ENCODE measurements around the gene ZNF853.

Gene ZNF853

GRCh38 chr7:6650521-6651011, 35.2 kb downstream of the ZNF853 start:
- peaks cover 49% of the 10 kb centered on the region for H3K36me3 ChIP-seq (replicated peaks)
- TF ChIP-seq, protein P1, sequence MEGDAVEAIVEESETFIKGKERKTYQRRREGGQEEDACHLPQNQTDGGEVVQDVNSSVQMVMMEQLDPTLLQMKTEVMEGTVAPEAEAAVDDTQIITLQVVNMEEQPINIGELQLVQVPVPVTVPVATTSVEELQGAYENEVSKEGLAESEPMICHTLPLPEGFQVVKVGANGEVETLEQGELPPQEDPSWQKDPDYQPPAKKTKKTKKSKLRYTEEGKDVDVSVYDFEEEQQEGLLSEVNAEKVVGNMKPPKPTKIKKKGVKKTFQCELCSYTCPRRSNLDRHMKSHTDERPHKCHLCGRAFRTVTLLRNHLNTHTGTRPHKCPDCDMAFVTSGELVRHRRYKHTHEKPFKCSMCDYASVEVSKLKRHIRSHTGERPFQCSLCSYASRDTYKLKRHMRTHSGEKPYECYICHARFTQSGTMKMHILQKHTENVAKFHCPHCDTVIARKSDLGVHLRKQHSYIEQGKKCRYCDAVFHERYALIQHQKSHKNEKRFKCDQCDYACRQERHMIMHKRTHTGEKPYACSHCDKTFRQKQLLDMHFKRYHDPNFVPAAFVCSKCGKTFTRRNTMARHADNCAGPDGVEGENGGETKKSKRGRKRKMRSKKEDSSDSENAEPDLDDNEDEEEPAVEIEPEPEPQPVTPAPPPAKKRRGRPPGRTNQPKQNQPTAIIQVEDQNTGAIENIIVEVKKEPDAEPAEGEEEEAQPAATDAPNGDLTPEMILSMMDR (IDR thresholded peaks at IDR 0.05; ENCODE audit: low read depth, low read length, missing control alignments), result no peak
- no peak overlapping the region for H3K4me3 ChIP-seq (ENCODE audit: low read depth, low read length)
- H3K27ac ChIP-seq, result no peak overlapping the region
- in situ Hi-C loops (cut with HindIII; ENCODE audit: low pct_ligation_motif_present, low sequenced_read_pairs), result no loop called here
- no peak for DNase-seq
- H3K27me3 ChIP-seq (replicated peaks), result no peaks in the 10 kb centered on the region

DNA sequence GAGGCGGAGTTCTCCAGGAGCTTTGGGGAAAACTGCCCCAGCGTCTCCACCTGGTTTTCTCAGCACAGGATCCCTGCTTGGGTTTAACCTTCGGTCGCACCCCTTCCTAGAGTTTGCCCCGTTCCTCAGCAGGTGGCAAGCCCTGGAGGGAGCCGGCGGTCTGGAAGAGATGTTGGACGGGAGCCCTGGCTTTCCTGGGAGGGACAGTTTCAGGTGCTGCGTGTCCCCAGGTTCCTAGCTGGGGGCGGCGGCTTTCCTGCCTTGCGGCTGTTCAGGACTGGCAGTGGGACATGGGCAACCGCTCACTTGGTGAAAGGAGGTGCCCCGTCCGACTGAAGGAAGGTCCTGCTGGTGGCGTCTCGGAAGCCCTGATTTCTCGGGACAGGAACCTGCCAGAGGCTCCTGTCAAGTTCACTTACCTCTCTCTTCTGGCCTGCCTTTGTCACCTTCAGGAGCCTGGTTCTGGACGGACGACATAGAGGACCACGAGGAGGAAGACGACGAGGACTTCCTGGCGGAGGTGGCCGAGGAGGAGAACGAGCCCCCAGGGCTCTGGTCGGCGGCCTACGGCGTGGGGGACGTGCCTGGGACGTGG, 36.5 kb downstream of the ZNF853 start:
- in situ Hi-C loops (cut with HindIII; ENCODE audit: low pct_ligation_motif_present, low sequenced_read_pairs), result no loop called here
- DNase-seq, result no peak
- Histone ChIP-seq H3K27me3 (replicated peaks) (no peaks in the 10 kb centered on the region), H3K36me3 (replicated peaks) (peaks cover 49% of the 10 kb centered on the region), H3K27ac (no peak overlapping the region), H3K4me3 (ENCODE audit: low read depth, low read length) (no peak overlapping the region)
- TF ChIP-seq, protein P1 (IDR thresholded peaks at IDR 0.05; ENCODE audit: low read depth, low read length, missing control alignments), result no peak

GRCh38 chr7:6652446-6653011, 37.1 kb downstream of the ZNF853 start:
- in situ Hi-C loops (cut with HindIII; ENCODE audit: low pct_ligation_motif_present, low sequenced_read_pairs), result no loop called here
- no peak overlapping the region for H3K27ac ChIP-seq
- H3K4me3 ChIP-seq (ENCODE audit: low read depth, low read length), result no peak overlapping the region
- peaks cover 49% of the 10 kb centered on the region for H3K36me3 ChIP-seq (replicated peaks)
- no peak for DNase-seq
- H3K27me3 ChIP-seq (replicated peaks), result no peaks in the 10 kb centered on the region
- TF ChIP-seq, protein P1 (IDR thresholded peaks at IDR 0.05; ENCODE audit: low read depth, low read length, missing control alignments), result no peak

DNA sequence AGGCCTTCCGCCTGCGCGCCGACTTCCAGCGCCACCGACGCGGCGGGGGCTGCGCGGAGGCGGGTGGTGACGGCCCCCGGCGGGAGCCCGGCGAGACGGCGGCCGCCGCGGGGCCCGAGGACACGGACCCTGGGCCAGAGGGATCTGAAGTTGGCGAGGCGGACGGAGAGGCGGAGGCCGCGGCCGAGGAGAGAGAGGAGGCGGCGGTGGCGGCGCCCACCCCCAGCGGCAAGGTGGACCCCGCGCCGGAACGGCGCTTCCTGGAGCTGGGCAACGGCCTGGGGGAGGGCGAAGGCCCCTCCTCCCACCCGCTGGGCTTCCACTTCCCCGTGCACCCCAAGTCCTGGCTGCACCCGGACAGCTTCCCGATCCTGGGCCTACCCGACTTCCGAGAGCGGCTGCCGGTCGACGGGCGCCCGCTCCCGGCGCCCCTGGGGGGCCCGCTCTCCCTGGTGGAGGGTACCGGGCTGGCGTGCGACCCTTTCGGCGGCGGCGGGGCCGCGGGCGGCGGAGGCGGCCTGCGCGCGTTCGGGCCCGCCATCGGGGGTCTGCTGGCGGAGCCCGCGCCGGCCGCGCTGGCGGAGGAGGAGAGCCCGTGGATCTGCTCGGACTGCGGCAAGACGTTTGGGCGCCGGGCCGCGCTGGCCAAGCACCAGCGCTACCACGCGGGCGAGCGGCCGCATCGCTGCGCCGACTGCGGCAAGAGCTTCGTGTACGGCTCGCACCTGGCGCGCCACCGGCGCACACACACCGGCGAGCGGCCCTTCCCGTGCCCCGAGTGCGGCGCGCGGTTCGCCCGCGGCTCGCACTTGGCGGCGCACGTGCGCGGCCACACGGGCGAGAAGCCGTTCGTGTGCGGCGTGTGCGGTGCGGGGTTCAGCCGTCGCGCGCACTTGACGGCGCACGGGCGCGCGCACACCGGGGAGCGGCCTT, 37.9 kb downstream of the ZNF853 start:
- no peak overlapping the region for H3K27ac ChIP-seq
- no peak for DNase-seq
- H3K36me3 ChIP-seq (replicated peaks), result peaks cover 49% of the 10 kb centered on the region
- TF ChIP-seq, protein P1 (IDR thresholded peaks at IDR 0.05; ENCODE audit: low read depth, low read length, missing control alignments), result no peak
- in situ Hi-C loops (cut with HindIII; ENCODE audit: low pct_ligation_motif_present, low sequenced_read_pairs), result no loop called here
- H3K4me3 ChIP-seq (ENCODE audit: low read depth, low read length), result no peak overlapping the region
- no peaks in the 10 kb centered on the region for H3K27me3 ChIP-seq (replicated peaks)

DNA sequence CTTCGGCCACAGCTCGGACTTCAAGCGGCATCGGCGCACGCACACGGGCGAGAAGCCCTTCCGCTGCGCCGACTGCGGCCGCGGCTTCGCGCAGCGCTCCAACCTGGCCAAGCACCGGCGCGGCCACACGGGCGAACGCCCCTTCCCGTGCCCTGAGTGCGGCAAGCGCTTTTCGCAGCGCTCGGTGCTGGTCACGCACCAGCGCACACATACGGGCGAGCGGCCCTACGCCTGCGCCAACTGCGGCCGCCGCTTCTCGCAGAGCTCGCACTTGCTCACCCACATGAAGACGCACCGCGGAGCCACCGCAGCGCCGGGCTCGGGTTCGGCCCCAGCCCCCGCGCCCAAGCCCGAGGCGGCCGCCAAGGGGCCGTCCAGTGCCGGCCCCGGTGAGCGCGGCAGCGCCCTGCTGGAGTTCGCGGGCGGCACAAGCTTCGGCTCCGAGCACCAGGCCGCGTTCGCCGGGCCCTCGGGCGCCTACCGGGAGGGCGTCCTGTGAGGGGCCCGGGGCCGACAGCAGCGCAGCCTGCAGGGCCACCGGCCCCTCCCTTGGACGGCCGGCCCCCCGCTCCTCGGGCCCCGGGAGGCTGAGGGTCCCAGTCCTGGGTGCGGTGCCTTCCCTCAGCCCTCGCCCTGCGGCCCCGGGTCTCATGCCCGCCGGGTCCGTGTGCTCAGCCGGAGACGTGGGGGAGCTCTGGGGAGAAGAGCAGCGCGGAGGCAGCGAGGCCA, 38.9 kb downstream of the ZNF853 start:
- in situ Hi-C loops (cut with HindIII; ENCODE audit: low pct_ligation_motif_present, low sequenced_read_pairs), result no loop called here
- no peak overlapping the region for H3K4me3 ChIP-seq (ENCODE audit: low read depth, low read length)
- H3K27ac ChIP-seq, result no peak overlapping the region
- H3K27me3 ChIP-seq (replicated peaks), result no peaks in the 10 kb centered on the region
- TF ChIP-seq, protein P1 (IDR thresholded peaks at IDR 0.05; ENCODE audit: low read depth, low read length, missing control alignments), result no peak
- peaks cover 40% of the 10 kb centered on the region for H3K36me3 ChIP-seq (replicated peaks)
- DNase-seq, result no peak
